Naive B cell (primary cell): ENCODE measurements around the gene NFIC. TPM values are rescaled to one million over a fixed set of nuclear protein-coding genes. Genes with fewer than 3 reads are reported as not detected.
A peak's percentile ranks its signal among the peaks of the same experiment; 100 is the strongest.
"Not testable (repeated sequence)": the region's sequence is repeated elsewhere in the genome, so short reads cannot be mapped to it uniquely, and the experiment has no call there.

Experiments
- ATAC-seq, 2 donors: fragments of 150-1000 bp; cut with Tn5 transposase; 2 replicates each; pipeline ENCODE4 v1.10.0; 2021; ENCODE audit warnings: low read depth in 2 of 2, mild to moderate bottlenecking in 2 of 2, moderate library complexity in 2 of 2
- DNase-seq: peaks from one replicate; pipeline ENCODE4 v3.0.0; 2022
- H3K27ac Mint-ChIP-seq, 6 donors: one replicate each; pipeline ENCODE4 v1.8.0; 2020 to 2022; ENCODE audit warnings: mild to moderate bottlenecking in 6 of 6, mixed read lengths in 6 of 6, moderate library complexity in 5 of 6, inconsistent platforms in 2 of 6
- H3K27me3 Mint-ChIP-seq, 3 donors: one replicate each; pipeline ENCODE4 v1.8.0; 2021 to 2022; ENCODE audit warnings: mixed read lengths in 3 of 3, mild to moderate bottlenecking in 1 of 3
- H3K36me3 Mint-ChIP-seq, 2 donors: one replicate each; pipeline ENCODE4 v1.8.0; 2020 to 2022; ENCODE audit warnings: mixed read lengths in 2 of 2, inconsistent platforms in 1 of 2, mild to moderate bottlenecking in 1 of 2
- H3K4me1 Mint-ChIP-seq, 3 donors: one replicate each; pipeline ENCODE4 v1.8.0; 2020 to 2022; ENCODE audit warnings: mixed read lengths in 3 of 3, inconsistent platforms in 1 of 3, mild to moderate bottlenecking in 1 of 3, moderate library complexity in 1 of 3
- H3K4me3 Mint-ChIP-seq, 8 donors: one replicate each; pipeline ENCODE4 v1.8.0; 2020 to 2022; ENCODE audit warnings: mild to moderate bottlenecking in 8 of 8, mixed read lengths in 8 of 8, moderate library complexity in 8 of 8, inconsistent platforms in 2 of 8
- H3K9me3 Mint-ChIP-seq, 7 donors: one replicate each; pipeline ENCODE4 v1.8.0; 2020 to 2022; ENCODE audit warnings: mixed read lengths in 7 of 7, mild to moderate bottlenecking in 5 of 7, inconsistent platforms in 2 of 7, moderate library complexity in 1 of 7
- polyA plus RNA-seq, 6 donors: library from polyadenylated mRNA; unstranded; fragments of 300-500 nt; fragmentation: Illumina TruSeq; gene quantifications; one replicate each; pipeline ENCODE4 v1.2.3, GENCODE V29; 2021; ENCODE audit warnings: low read depth in 6 of 6

The NFIC gene
- polyA plus RNA-seq, 6 donors from 2014 or later: 3.4 to 11.4 (median 5.3) TPM; not detected in 1

DNA sequence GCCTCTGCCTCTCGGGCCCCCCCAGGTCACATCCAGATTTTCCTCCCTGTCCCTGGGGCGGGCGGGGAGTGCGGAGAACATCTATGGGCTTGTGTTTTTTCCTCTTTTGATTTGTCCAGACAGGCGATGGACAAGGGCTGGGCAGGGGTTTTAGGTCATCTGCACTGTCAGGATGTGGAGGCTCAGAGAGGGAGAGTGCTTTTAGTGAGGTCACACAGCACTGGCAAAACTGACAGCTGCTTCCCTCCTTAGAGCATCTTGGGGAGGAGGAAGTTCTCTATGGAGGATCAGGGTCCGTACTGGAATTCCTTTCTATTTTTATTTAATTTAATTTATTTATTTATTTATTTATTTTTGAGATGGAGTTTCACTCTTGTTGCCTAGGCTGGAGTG is 38.9 kb downstream of the NFIC start:
- ATAC-seq (no peak), DNase-seq (no peak)
- H3K36me3 Mint-ChIP-seq: peaks cover 0 to 7% of the 10 kb centered on the region in 2 donors
- peaks cover 0 to 15% (median 6%) of the 10 kb centered on the region in 3 donors for H3K4me1 Mint-ChIP-seq
- no peaks in the 10 kb centered on the region for H3K27me3 Mint-ChIP-seq
- no peak overlapping the region for H3K27ac Mint-ChIP-seq
- no peak overlapping the region for H3K4me3 Mint-ChIP-seq
- peaks cover 0 to 6% (median 0%) of the 10 kb centered on the region in 7 donors for H3K9me3 Mint-ChIP-seq

DNA sequence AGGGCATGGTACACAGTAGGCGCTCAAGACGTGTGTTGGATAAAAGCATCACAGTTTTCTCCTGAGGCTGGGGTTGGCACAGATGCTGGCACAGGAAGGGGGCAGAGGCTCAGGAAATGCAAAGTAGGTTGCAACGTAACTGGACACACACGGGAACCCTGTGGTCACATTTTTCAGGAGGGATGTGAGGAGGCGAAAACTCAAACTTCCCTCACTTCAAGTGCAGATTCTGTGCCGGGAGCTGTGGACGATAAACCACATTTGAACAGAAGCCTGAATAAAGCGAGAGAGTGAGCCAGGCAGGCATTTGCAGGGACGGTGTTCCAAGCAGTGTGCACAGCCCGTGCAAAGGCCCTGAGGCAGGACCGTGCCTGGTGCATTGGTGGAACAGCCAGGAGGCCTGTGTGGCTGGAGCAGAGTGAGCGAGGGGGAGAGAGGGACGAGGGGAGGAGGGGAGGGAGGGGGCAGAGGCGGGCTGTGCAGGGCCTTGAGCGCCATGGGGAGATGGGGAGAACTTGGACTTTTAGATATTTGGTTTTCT is 40.3 kb downstream of the NFIC start:
- H3K27me3 Mint-ChIP-seq: no peaks in the 10 kb centered on the region
- DNase-seq: no peak
- no peak overlapping the region for H3K27ac Mint-ChIP-seq
- ATAC-seq: no peak
- H3K4me3 Mint-ChIP-seq: no peak overlapping the region
- H3K4me1 Mint-ChIP-seq: peaks cover 0 to 10% (median 7%) of the 10 kb centered on the region in 3 donors
- H3K36me3 Mint-ChIP-seq: peaks cover 0 to 7% of the 10 kb centered on the region in 2 donors
- H3K9me3 Mint-ChIP-seq: peaks cover 0 to 6% (median 0%) of the 10 kb centered on the region in 7 donors

DNA sequence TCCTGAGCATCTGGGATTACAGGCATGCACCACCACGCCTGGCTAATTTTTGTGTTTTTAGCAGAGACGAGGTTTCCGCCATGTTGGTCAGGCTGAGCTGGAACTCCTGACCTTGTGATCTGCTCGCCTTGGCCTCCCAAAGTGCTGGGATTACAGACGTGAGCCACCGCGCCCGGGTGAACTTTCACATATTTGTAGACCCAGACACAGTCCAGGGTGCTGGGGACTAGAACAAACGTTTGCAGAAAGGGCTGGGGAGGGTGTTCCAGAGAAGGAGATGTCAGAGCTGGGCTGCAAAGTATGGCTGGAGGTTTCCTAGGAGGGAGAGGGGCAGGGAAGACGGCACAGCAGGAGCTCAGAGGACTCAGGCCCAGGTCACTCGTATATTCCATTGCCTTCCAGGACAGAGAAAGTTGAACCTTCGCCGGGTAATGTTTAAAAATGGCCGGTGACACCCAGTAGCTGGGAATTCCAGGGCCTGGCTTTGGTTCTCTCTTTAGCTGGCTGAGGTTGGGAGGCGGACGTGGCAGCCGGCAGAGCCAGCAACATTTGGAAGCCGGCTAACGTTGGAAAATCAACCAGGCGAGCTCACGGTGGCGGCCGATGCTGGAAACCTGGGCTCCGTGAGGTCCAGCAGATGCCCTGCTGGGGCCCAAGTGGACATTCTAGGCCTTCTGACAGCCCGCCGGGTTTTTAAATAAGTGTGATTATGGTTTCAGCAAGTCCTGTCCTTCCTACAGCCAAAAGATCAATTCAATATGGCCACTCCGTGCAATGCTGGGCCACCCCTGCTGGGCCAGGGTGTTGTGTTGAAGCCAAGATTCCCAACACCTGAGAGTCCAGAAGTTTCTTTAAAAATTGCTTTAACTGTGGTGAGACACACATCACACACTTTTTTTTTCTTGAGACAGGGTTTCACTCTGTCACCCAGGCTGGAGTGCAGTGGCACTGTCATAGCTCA is 41.5 kb downstream of the NFIC start:
- Mint-ChIP-seq H3K27me3 (no peaks in the 10 kb centered on the region), H3K4me3 (no peak overlapping the region), H3K27ac (peak overlapping the region in 1 of 6 donors; percentile 57), H3K4me1 (peaks cover 0 to 4% (median 2%) of the 10 kb centered on the region in 3 donors), H3K9me3 (no peaks in the 10 kb centered on the region), H3K36me3 (no peaks in the 10 kb centered on the region)
- ATAC-seq (no peak), DNase-seq (no peak)

DNA sequence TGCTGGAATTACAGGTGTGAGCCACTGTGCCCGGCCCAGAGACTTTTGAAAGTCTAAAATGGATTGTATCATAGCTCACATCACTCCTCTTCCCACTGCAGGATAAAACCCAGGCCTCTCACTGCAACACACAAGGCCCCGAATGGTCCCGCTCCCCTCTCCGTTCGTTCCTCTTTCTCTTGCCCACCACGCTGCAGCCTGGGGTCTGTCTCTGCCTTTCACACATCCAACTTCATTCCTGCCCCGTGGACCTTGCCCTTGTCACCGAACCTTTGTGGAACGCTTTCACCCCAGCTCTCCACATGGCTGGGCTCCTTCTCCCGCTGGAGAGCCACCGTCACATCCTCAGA is 42.6 kb downstream of the NFIC start:
- no peaks in the 10 kb centered on the region for H3K9me3 Mint-ChIP-seq
- H3K27me3 Mint-ChIP-seq: no peaks in the 10 kb centered on the region
- peak overlapping the region in 1 of 8 donors; percentile 78 for H3K4me3 Mint-ChIP-seq
- H3K36me3 Mint-ChIP-seq: no peaks in the 10 kb centered on the region
- peak overlapping the region in 1 of 6 donors; percentile 49 for H3K27ac Mint-ChIP-seq
- H3K4me1 Mint-ChIP-seq: peaks cover 0 to 4% (median 2%) of the 10 kb centered on the region in 3 donors
- DNase-seq: no peak
- no peak for ATAC-seq

DNA sequence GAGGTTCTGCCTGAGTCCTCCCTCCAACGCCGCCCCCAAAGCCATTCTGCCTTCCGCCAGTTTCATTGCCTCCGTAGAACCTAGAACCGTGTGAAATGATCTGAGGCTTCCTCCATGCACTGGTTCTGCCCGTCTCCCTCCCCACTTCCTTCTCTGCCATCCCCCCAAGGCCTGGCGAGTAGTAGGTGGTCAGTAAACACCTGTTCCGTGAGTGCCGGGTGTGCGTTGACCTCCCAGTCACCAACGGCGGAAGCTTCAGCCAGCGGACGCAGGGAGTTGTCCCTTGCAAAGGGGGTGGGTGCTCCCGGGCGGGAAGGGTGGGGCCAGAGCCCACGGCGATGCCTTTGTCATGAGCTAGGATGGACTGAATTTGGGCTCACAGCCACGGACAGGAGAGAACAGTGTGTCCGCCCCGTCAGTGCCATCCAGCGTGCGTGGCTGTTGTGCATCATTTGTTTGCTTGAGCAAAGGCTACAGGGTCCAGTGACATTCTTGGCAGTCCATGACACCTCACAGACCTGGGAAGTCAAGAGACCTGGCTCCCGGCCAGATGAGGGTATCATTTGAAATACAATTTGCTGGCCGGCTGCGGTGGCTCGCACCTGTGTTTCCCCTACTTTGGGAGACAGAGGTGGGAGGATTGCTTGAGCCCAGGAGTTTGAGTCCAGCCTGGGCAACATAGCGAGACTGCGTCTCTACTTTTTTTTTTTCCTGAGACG is 43.1 kb downstream of the NFIC start:
- Mint-ChIP-seq H3K4me3 (no peak overlapping the region), H3K27ac (peak overlapping the region in 1 of 6 donors; percentile 49), H3K36me3 (no peaks in the 10 kb centered on the region), H3K27me3 (no peaks in the 10 kb centered on the region), H3K9me3 (no peaks in the 10 kb centered on the region), H3K4me1 (peaks cover 0 to 4% (median 2%) of the 10 kb centered on the region in 3 donors)
- ATAC-seq: no peak
- DNase-seq: no peak

DNA sequence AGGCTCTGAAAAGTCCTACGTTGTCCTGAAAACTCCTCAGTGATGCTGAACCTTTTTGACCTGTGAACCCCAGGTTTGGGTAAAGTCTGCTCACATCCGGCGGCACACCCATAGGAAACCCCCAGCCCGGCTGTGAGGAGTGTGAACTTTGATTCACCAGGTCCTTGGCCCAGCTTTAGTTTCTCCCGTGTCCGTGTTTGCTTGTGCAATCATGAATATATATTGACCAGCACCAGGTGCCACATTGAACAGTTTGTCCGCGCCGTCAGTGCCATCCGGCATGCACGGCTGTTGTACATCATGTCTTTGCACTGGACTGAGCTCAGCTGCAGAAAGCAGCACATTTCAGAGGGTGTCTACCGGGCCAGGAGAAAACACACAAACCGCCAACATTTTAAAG is 45.3 kb downstream of the NFIC start:
- H3K27me3 Mint-ChIP-seq: no peaks in the 10 kb centered on the region
- no peaks in the 10 kb centered on the region for H3K9me3 Mint-ChIP-seq
- DNase-seq (no peak), ATAC-seq (no peak)
- H3K36me3 Mint-ChIP-seq: no peaks in the 10 kb centered on the region
- peaks cover 0 to 4% (median 2%) of the 10 kb centered on the region in 3 donors for H3K4me1 Mint-ChIP-seq
- H3K27ac Mint-ChIP-seq: peak overlapping the region in 1 of 6 donors; percentile 21
- H3K4me3 Mint-ChIP-seq: no peak overlapping the region

DNA sequence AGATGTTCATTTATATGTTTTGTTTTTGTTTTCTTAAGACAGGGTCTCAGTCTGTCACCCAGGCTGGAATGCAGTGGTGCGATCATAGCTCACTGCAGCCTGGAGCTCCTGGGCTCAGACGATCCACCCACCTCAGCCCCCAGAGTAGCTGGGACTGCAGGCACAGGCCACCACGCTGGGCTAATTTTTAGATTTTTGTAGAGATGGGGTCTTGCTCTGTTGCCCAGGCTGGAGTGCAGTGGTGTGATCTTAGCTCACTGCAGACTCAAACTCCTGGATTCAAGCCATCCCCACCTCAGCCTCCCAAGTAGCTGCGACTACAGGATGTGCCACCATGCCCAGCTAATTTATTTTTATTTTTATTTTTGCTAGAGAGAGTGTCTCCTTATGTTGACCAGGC is 45.7 kb downstream of the NFIC start:
- Mint-ChIP-seq H3K27me3 (no peaks in the 10 kb centered on the region), H3K9me3 (no peaks in the 10 kb centered on the region), H3K4me1 (peaks cover 0 to 4% (median 2%) of the 10 kb centered on the region in 3 donors), H3K4me3 (no peak overlapping the region), H3K27ac (no peak overlapping the region), H3K36me3 (no peaks in the 10 kb centered on the region)
- no peak for ATAC-seq
- no peak for DNase-seq

DNA sequence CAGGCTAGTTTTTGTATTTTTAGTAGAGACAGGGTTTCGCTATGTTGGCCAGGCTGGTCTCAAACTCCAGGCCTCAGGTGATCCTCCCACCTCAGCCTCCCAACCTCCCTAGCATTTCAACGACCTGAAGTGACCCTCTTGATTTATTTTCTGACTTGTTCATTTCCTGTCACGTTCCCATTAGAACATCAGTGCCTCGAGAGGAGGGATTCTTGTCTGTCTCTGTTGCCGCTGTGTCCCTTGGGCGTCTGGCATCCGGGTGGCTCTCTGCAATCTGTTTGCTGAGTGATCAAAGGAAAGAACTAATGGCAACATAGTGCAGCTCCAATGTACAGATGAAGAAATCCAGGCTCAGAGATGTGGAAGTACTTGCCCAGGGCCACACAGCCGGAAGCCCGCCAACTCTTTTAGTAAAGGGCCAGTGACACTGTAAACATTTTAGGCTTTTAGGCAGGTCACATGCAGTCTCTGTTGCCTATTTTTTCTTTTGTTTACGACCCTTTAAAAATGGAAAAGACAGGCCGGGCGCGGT is 47.5 kb downstream of the NFIC start:
- H3K36me3 Mint-ChIP-seq: no peaks in the 10 kb centered on the region
- H3K27ac Mint-ChIP-seq: no peak overlapping the region

DNA sequence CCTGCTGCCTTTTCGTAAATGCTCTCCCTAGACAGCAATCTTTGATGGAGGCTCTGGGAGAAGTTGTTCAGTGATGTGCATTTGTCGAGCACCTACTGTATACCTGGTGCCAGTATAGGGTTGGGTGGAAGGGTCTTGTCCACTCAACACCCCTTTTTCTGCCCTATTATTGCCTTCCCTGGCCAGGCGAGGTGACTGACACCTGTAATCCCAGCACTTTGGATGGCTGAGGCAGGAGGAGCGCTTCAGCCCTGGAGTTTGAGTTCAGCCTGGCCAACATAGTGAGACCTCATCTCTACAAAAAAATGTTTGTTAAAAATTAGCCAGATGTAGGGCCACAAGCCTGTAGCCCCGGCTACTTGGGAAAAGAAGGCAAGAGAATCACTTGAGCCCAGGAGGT is 49.3 kb downstream of the NFIC start:
- Mint-ChIP-seq H3K4me3 (no peak overlapping the region), H3K27me3 (no peaks in the 10 kb centered on the region), H3K4me1 (no peaks in the 10 kb centered on the region), H3K36me3 (no peaks in the 10 kb centered on the region), H3K27ac (no peak overlapping the region), H3K9me3 (no peaks in the 10 kb centered on the region)
- DNase-seq: no peak
- no peak for ATAC-seq

More for the DNA sequence above, 47.5 kb downstream of the NFIC start:
- DNase-seq: no peak
- ATAC-seq: no peak
- Mint-ChIP-seq H3K4me3 (no peak overlapping the region), H3K27me3 (no peaks in the 10 kb centered on the region), H3K4me1 (peaks cover 0 to 4% (median 2%) of the 10 kb centered on the region in 3 donors), H3K9me3 (no peaks in the 10 kb centered on the region)

DNA sequence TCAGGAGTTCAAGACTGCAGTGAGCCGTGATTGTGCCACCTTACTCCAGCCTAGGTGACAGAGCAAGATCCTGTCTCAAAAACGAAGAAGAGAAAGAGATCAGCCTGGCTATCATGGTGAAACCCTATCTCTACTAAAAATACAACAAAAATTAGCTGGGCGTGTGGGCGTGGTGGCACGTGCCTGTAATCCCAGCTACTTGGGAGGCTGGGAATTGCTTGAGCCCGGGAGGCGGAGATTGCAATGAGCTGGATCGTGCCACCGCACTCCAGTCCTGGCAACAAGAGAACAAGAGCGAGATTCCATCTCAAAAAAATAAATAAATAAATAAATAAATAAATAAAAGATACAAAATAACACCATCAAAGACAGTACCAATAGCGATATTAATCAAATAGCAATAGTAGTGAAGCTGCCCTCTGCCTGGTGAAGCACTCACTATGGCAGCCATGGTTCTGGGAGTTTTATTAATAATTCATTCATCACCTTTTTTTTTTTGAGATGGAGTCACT is 53.9 kb downstream of the NFIC start:
- ATAC-seq (no peak), DNase-seq (no peak)
- Mint-ChIP-seq H3K27me3 (no peaks in the 10 kb centered on the region), H3K36me3 (no peaks in the 10 kb centered on the region), H3K4me1 (no peaks in the 10 kb centered on the region), H3K9me3 (no peaks in the 10 kb centered on the region), H3K4me3 (no peak overlapping the region), H3K27ac (no peak overlapping the region)

DNA sequence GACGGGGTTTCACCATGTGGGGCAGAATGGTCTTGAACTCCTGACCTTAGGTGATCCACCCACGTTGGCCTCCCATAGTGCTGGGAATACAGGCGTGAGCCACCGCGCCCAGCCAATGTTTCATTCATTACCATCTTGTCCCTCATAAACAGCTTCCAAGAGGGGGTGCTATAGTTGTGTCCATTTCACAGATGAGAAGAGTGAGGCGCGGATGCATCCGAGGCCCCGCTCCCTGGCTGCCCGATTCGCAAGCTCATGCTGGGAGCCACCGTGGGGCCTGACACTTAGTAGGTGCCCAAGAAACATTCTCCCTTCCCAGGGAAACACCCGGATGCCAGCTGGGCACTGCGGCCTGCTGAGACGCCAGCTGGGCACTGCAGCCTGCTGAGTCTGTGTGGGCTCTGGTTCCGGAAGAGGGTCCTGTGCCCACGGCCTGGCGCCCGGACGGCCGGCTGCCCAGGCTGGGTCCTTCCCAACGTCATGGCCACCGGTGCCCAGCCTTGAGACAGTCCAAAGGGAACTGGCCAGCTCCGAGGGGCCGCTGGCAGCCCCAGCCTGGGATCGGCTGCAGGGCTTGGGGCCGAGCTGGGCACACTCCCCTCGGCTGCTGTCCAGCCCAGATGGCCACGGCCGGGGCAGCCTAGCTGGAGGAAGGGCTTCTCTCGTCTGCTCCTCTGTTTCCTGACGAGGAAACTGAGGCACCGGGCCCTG is 54.7 kb downstream of the NFIC start:
- no peak for DNase-seq
- no peaks in the 10 kb centered on the region for H3K36me3 Mint-ChIP-seq
- H3K27me3 Mint-ChIP-seq: no peaks in the 10 kb centered on the region
- no peaks in the 10 kb centered on the region for H3K9me3 Mint-ChIP-seq
- H3K27ac Mint-ChIP-seq: no peak overlapping the region
- ATAC-seq: no peak
- H3K4me3 Mint-ChIP-seq: no peak overlapping the region
- no peaks in the 10 kb centered on the region for H3K4me1 Mint-ChIP-seq

DNA sequence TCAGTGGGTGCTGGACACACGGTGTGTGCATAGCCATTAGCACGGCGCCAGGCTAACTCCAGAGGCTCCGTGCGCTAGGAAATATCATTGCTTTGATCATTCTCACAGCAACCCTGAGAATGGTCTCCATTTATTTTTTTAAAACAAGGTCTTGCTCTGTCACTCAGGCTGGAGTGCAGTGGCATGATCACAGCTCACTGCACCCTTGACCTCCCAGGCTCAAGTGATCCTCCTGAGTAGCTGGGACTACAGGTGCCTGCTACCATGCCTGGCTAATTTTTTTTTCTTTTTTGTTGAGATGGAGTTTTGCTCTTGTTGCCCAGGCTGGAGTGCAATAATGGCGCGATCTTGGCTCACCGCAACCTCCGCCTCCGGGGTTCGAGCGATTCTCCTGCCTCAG is 55.3 kb downstream of the NFIC start:
- not testable (repeated sequence) for H3K27ac Mint-ChIP-seq, H3K9me3 Mint-ChIP-seq, H3K36me3 Mint-ChIP-seq, ATAC-seq, H3K27me3 Mint-ChIP-seq, H3K4me3 Mint-ChIP-seq, H3K4me1 Mint-ChIP-seq, DNase-seq
